WTC11 (cell line): Measurements from ENCODE around the gene AKAP10. TPM values are rescaled to one million over a fixed set of nuclear protein-coding genes. Genes with fewer than 3 reads are reported as not detected.
A peak's percentile ranks its signal among the peaks of the same experiment; 100 is the strongest.

ENCODE experiments used
- ATAC-seq: fragments of 200-7000 bp; cut with Tn5 transposase; 2 replicates; pipeline ENCODE4 v1.10.0; 2021; ENCODE audit warnings: mild to moderate bottlenecking, moderate library complexity
- CTCF ChIA-PET: fragments of 300-600 bp; sonication (Branson Sonifier 250); formaldehyde crosslinking; loops from one replicate; lab custom pipeline; 2021; ENCODE audit warnings: antibody characterized with exemption; lab: Charles Lee
- POLR2A ChIA-PET: fragments of 350-600 bp; sonication (Branson Sonifier 250); formaldehyde crosslinking; loops from one replicate; lab custom pipeline; 2021; ENCODE audit warnings: antibody characterized with exemption; lab: Charles Lee
- DNase-seq: peaks from one replicate; pipeline ENCODE4 v3.0.0; 2021; ENCODE audit warnings: low spot score
- H3K27ac Mint-ChIP-seq: 2 replicates; pipeline ENCODE4 v1.8.0; 2021; ENCODE audit warnings: mixed read lengths
- H3K27me3 Mint-ChIP-seq: 2 replicates; pipeline ENCODE4 v1.8.0; 2021; ENCODE audit warnings: low read depth, mild to moderate bottlenecking, moderate library complexity, mixed read lengths
- H3K36me3 Mint-ChIP-seq: 2 replicates; pipeline ENCODE4 v1.8.0; 2021; ENCODE audit warnings: mixed read lengths
- H3K4me1 Mint-ChIP-seq: 2 replicates; pipeline ENCODE4 v1.8.0; 2022; ENCODE audit warnings: mixed read lengths
- H3K4me3 Mint-ChIP-seq: 2 replicates; pipeline ENCODE4 v1.8.0; 2021; ENCODE audit warnings: mild to moderate bottlenecking, moderate library complexity, mixed read lengths
- H3K9me3 Mint-ChIP-seq: 2 replicates; pipeline ENCODE4 v1.8.0; 2021; ENCODE audit warnings: mixed read lengths
- ATF3 ChIP-seq: sonication (generic); formaldehyde crosslinking; conservative IDR thresholded peaks from 2 replicates; pipeline ENCODE4 v1.8.1; 2022; ENCODE audit warnings: mild to moderate bottlenecking, missing genetic modification reagents
- CREB1 ChIP-seq: sonication (generic); formaldehyde crosslinking; IDR thresholded peaks from 2 replicates; pipeline ENCODE4 v1.8.0; 2023; ENCODE audit warnings: mild to moderate bottlenecking, missing genetic modification reagents
- CREM ChIP-seq: sonication (generic); formaldehyde crosslinking; IDR thresholded peaks from 2 replicates; pipeline ENCODE4 v1.8.1; 2022; ENCODE audit warnings: mild to moderate bottlenecking, missing genetic modification reagents, moderate library complexity
- CTCF ChIP-seq: fragments of 200-600 bp; IDR thresholded peaks from 2 replicates; pipeline ENCODE4 v1.8.0; 2022; ENCODE audit warnings: antibody characterized with exemption
- E2F1 ChIP-seq: sonication (generic); formaldehyde crosslinking; IDR thresholded peaks from 2 replicates; pipeline ENCODE4 v1.8.0; 2022; ENCODE audit warnings: mild to moderate bottlenecking, missing genetic modification reagents
- ESRRA ChIP-seq: sonication (generic); formaldehyde crosslinking; IDR thresholded peaks from 2 replicates; pipeline ENCODE4 v1.8.1; 2022; ENCODE audit warnings: mild to moderate bottlenecking, missing genetic modification reagents, borderline replicate concordance
- JUN ChIP-seq: sonication (generic); formaldehyde crosslinking; IDR thresholded peaks from 2 replicates; pipeline ENCODE4 v1.8.0; 2023; ENCODE audit warnings: mild to moderate bottlenecking, missing genetic modification reagents
- MLX ChIP-seq: sonication (generic); formaldehyde crosslinking; IDR thresholded peaks from 2 replicates; pipeline ENCODE4 v1.8.1; 2023; ENCODE audit warnings: mild to moderate bottlenecking, missing genetic modification reagents, moderate library complexity
- MXD4 ChIP-seq: fragments of 250-450 bp; sonication (Bioruptor Pico); IDR thresholded peaks from 2 replicates; pipeline ENCODE4 v1.8.0; 2021; ENCODE audit warnings: mild to moderate bottlenecking, moderate library complexity, borderline replicate concordance
- NR1H2 ChIP-seq: sonication (generic); formaldehyde crosslinking; IDR thresholded peaks from 2 replicates; pipeline ENCODE4 v1.9.0; 2021; ENCODE audit warnings: mild to moderate bottlenecking, moderate library complexity, missing genetic modification reagents
- NR3C1 ChIP-seq: sonication (generic); formaldehyde crosslinking; conservative IDR thresholded peaks from 2 replicates; pipeline ENCODE4 v1.8.1; 2023; ENCODE audit warnings: low read depth, mild to moderate bottlenecking, missing genetic modification reagents
- PRDM15 ChIP-seq: sonication (generic); formaldehyde crosslinking; IDR thresholded peaks from 2 replicates; pipeline ENCODE4 v1.8.0; 2022; ENCODE audit warnings: missing genetic modification reagents
- PRRX2 ChIP-seq: fragments of 250-450 bp; sonication (Bioruptor Pico); IDR thresholded peaks from 2 replicates; pipeline ENCODE4 v1.8.0; 2021; ENCODE audit warnings: mild to moderate bottlenecking
- SMAD3 ChIP-seq: sonication (generic); formaldehyde crosslinking; IDR thresholded peaks from 2 replicates; pipeline ENCODE4 v1.8.0; 2022; ENCODE audit warnings: missing genetic modification reagents, mild to moderate bottlenecking, borderline replicate concordance
- SOX15 ChIP-seq: fragments of 250-450 bp; sonication (Bioruptor Pico); IDR thresholded peaks from 2 replicates; pipeline ENCODE4 v1.9.0; 2021; ENCODE audit warnings: mild to moderate bottlenecking
- TEAD1 ChIP-seq: sonication (generic); formaldehyde crosslinking; IDR thresholded peaks from 2 replicates; pipeline ENCODE4 v1.8.0; 2022; ENCODE audit warnings: mild to moderate bottlenecking, missing genetic modification reagents
- TEAD4 ChIP-seq: sonication (generic); formaldehyde crosslinking; IDR thresholded peaks from 2 replicates; pipeline ENCODE4 v1.8.0; 2022; ENCODE audit warnings: mild to moderate bottlenecking, missing genetic modification reagents
- USF1 ChIP-seq: sonication (generic); formaldehyde crosslinking; IDR thresholded peaks from 2 replicates; pipeline ENCODE4 v1.8.0; 2022; ENCODE audit warnings: mild to moderate bottlenecking, missing genetic modification reagents
- ZBTB21 ChIP-seq: sonication (generic); formaldehyde crosslinking; IDR thresholded peaks from 2 replicates; pipeline ENCODE4 v1.8.1; 2023; ENCODE audit warnings: mild to moderate bottlenecking, missing genetic modification reagents, borderline replicate concordance
- ZBTB43 ChIP-seq: sonication (generic); formaldehyde crosslinking; IDR thresholded peaks from 2 replicates; pipeline ENCODE4 v1.8.1; 2023; ENCODE audit warnings: mild to moderate bottlenecking, missing genetic modification reagents
- ZNF232 ChIP-seq: sonication (generic); formaldehyde crosslinking; IDR thresholded peaks from 2 replicates; pipeline ENCODE4 v1.8.0; 2022; ENCODE audit warnings: mild to moderate bottlenecking, missing genetic modification reagents
- ZNF396 ChIP-seq: fragments of 250-450 bp; sonication (Bioruptor Pico); IDR thresholded peaks from 2 replicates; pipeline ENCODE4 v1.8.0; 2021; ENCODE audit warnings: mild to moderate bottlenecking, moderate library complexity, borderline replicate concordance
- ZNF416 ChIP-seq: fragments of 250-450 bp; sonication (Bioruptor Pico); IDR thresholded peaks from 2 replicates; pipeline ENCODE4 v1.9.0; 2021; ENCODE audit warnings: mild to moderate bottlenecking, inconsistent platforms
- ZSCAN18 ChIP-seq: fragments of 250-450 bp; sonication (Bioruptor Pico); IDR thresholded peaks from 2 replicates; pipeline ENCODE4 v2.1.2; 2022; ENCODE audit warnings: mild to moderate bottlenecking, moderate library complexity
- total RNA-seq: library from RNA; stranded (reverse); gene quantifications from 3 replicates; pipeline ENCODE4 v1.2.3, GENCODE V29; 2021

Gene AKAP10
- total RNA-seq, 1 experiment from 2014 or later = 29.9 TPM

GRCh38 chr17:19992803-19993713, 15.4 kb upstream of the AKAP10 start (continued):
- no peak for TF ChIP-seq ZSCAN18
- 0 out of 2 replicates have a peak, but pooled peaks have one; percentile 30 for TF ChIP-seq ZNF396 (CRISPR knock-in tag)
- no peak for TF ChIP-seq ZBTB21 (CRISPR knock-in tag)
- TF ChIP-seq ZNF416 (CRISPR knock-in tag) = no peak
- TF ChIP-seq JUN (CRISPR knock-in tag) = no peak
- TF ChIP-seq SOX15 (CRISPR knock-in tag) = no peak
- no peak for TF ChIP-seq NR3C1 (CRISPR knock-in tag)
- no peak for TF ChIP-seq PRRX2 (CRISPR knock-in tag)

- CTCF ChIA-PET = interaction anchor here (0.6 kb wide), 1 partner anchor 17 kb away, joined by 4 read pairs; the partner anchor contains the start of gene SPECC1
- Mint-ChIP-seq H3K27me3 (no peaks in the 10 kb centered on the region), H3K4me3 (no peak overlapping the region), H3K9me3 (no peaks in the 10 kb centered on the region), H3K27ac (no peak overlapping the region), H3K36me3 (no peaks in the 10 kb centered on the region), H3K4me1 (peaks cover 18% of the 10 kb centered on the region)
- TF ChIP-seq PRDM15 (no peak), ATF3 (CRISPR knock-in tag) (no peak), ZBTB43 (CRISPR knock-in tag) (no peak), ZNF232 (no peak), TEAD1 (CRISPR knock-in tag) (no peak), MXD4 (CRISPR knock-in tag) (no peak), ESRRA (CRISPR knock-in tag) (no peak), PRRX2 (CRISPR knock-in tag) (no peak), TEAD4 (no peak), JUN (CRISPR knock-in tag) (no peak), E2F1 (CRISPR knock-in tag) (no peak), USF1 (CRISPR knock-in tag) (no peak), MLX (CRISPR knock-in tag) (no peak), CREB1 (CRISPR knock-in tag) (no peak), SMAD3 (CRISPR knock-in tag) (no peak), CTCF (no peak), CREM (no peak), NR1H2 (CRISPR knock-in tag) (no peak)
- ATAC-seq (no peak), DNase-seq (no peak)
- POLR2A ChIA-PET = no interaction called here
Measured at GRCh38 chr17:19991252-19991885, 13.7 kb upstream of the AKAP10 start.
